HEK293 (cell line): ENCODE results near the gene COL9A3.
A peak's percentile ranks its signal among the peaks of the same experiment; 100 is the strongest.

Experiments used
- CTCF ChIA-PET: fragments of 350-600 bp; formaldehyde crosslinking; extraction: SDS; loops from one replicate; lab custom pipeline; 2021; ENCODE audit warnings: antibody characterized with exemption; lab: Yijun Ruan, JAX
- POLR2A ChIA-PET: fragments of 300-600 bp; formaldehyde crosslinking; extraction: SDS; loops from one replicate; lab custom pipeline; 2020; ENCODE audit warnings: antibody characterized with exemption, inconsistent platforms; lab: Yijun Ruan, JAX
- H3K27ac ChIP-seq: fragments of 200-500 bp; sonication (Bioruptor generic); 2 replicates; pipeline ENCODE4 v1.5.1; 2014; ENCODE audit warnings: low read depth, low read length, control low read depth, inconsistent platforms; ENCODE audit errors: extremely low read depth
- H3K36me3 ChIP-seq, 2 experiments: fragments of 200-500 bp in 1 of 2; sonication (Bioruptor generic) in 1 of 2; 1 replicate in 1 of 2; 2 replicates in 1 of 2; pipeline ENCODE4 v1.5.1; 2014 to 2017; ENCODE audit warnings: inconsistent platforms in 2 of 2, low read length in 2 of 2; ENCODE audit not compliant: control insufficient read depth in 2 of 2, insufficient read depth in 1 of 2
- H3K4me1 ChIP-seq: fragments of 200-500 bp; sonication (Bioruptor generic); 2 replicates; pipeline ENCODE4 v1.5.1; 2014; ENCODE audit warnings: mild to moderate bottlenecking, low read length, inconsistent platforms; ENCODE audit not compliant: control insufficient read depth, insufficient read depth
- H3K4me3 ChIP-seq: 2 replicates; pipeline ENCODE4 v1.5.1; 2011; ENCODE audit warnings: low read depth, mild to moderate bottlenecking, control low read depth, low read length, moderate library complexity
- H3K9me3 ChIP-seq: fragments of 200-500 bp; sonication (Bioruptor generic); 2 replicates; pipeline ENCODE4 v1.5.1; 2014; ENCODE audit warnings: low read depth, low read length, inconsistent platforms; ENCODE audit not compliant: control insufficient read depth, insufficient read depth
- OVOL3 ChIP-seq: fragments of 450-650 bp; formaldehyde crosslinking; IDR thresholded peaks from 2 replicates; pipeline ENCODE4 v1.5.1; 2016; ENCODE audit warnings: missing biosample characterization, missing genetic modification characterization
- WT1 ChIP-seq: fragments of 450-650 bp; formaldehyde crosslinking; IDR thresholded peaks from 2 replicates; pipeline ENCODE4 v1.5.1; 2016; ENCODE audit warnings: missing biosample characterization, missing genetic modification characterization
- ZNF10 ChIP-seq: fragments of 450-650 bp; formaldehyde crosslinking; IDR thresholded peaks from 2 replicates; pipeline ENCODE4 v1.5.1; 2017; ENCODE audit warnings: missing biosample characterization, missing genetic modification characterization
- ZNF114 ChIP-seq: fragments of 450-650 bp; formaldehyde crosslinking; IDR thresholded peaks from 2 replicates; pipeline ENCODE4 v1.5.0; 2017; ENCODE audit warnings: missing biosample characterization, missing genetic modification characterization
- ZNF140 ChIP-seq: fragments of 450-650 bp; formaldehyde crosslinking; IDR thresholded peaks from 2 replicates; pipeline ENCODE4 v1.5.1; 2016; ENCODE audit warnings: missing biosample characterization, missing genetic modification characterization
- ZNF146 ChIP-seq: fragments of 450-650 bp; formaldehyde crosslinking; IDR thresholded peaks from 2 replicates; pipeline ENCODE4 v1.5.1; 2016; ENCODE audit warnings: missing biosample characterization, missing genetic modification characterization
- ZNF16 ChIP-seq: fragments of 450-650 bp; formaldehyde crosslinking; IDR thresholded peaks from 2 replicates; pipeline ENCODE4 v1.5.1; 2016; ENCODE audit warnings: low read depth, missing biosample characterization, missing genetic modification characterization
- ZNF354C ChIP-seq: fragments of 450-650 bp; formaldehyde crosslinking; IDR thresholded peaks from 2 replicates; pipeline ENCODE4 v1.5.1; 2016; ENCODE audit warnings: missing biosample characterization, missing genetic modification characterization, low read depth, borderline replicate concordance
- ZNF521 ChIP-seq: fragments of 450-650 bp; formaldehyde crosslinking; IDR thresholded peaks from 2 replicates; pipeline ENCODE4 v1.5.1; 2017; ENCODE audit warnings: missing biosample characterization, mild to moderate bottlenecking, missing genetic modification characterization
- ZNF544 ChIP-seq: fragments of 450-650 bp; formaldehyde crosslinking; IDR thresholded peaks from 2 replicates; pipeline ENCODE4 v1.5.0; 2017; ENCODE audit warnings: missing biosample characterization, missing genetic modification characterization
- ZNF600 ChIP-seq: fragments of 450-650 bp; formaldehyde crosslinking; IDR thresholded peaks from 2 replicates; pipeline ENCODE4 v1.5.1; 2016; ENCODE audit warnings: missing biosample characterization, missing genetic modification characterization
- ZNF626 ChIP-seq: fragments of 450-650 bp; sonication (Bioruptor Pico); formaldehyde crosslinking; IDR thresholded peaks from 2 replicates; pipeline ENCODE4 v1.5.1; 2018; ENCODE audit warnings: missing biosample characterization, missing genetic modification characterization, inconsistent platforms
- ZNF792 ChIP-seq: fragments of 450-650 bp; formaldehyde crosslinking; IDR thresholded peaks from 2 replicates; pipeline ENCODE4 v1.5.1; 2016; ENCODE audit warnings: missing biosample characterization, missing genetic modification characterization
- TF ChIP-seq, protein P1 (sequence below): fragments of 450-650 bp; formaldehyde crosslinking; IDR thresholded peaks from 2 replicates; pipeline ENCODE4 v1.5.1; 2016; ENCODE audit warnings: missing biosample characterization, missing genetic modification characterization
- TF ChIP-seq, protein P2 (sequence below): fragments of 450-650 bp; formaldehyde crosslinking; IDR thresholded peaks from 2 replicates; pipeline ENCODE4 v1.5.1; 2016; ENCODE audit warnings: missing biosample characterization, missing genetic modification characterization, borderline replicate concordance
- TF ChIP-seq, protein P3 (sequence below): fragments of 450-650 bp; formaldehyde crosslinking; IDR thresholded peaks from 2 replicates; pipeline ENCODE4 v1.5.1; 2016; ENCODE audit warnings: missing biosample characterization, missing genetic modification characterization
- TF ChIP-seq, protein P4 (sequence below): fragments of 450-650 bp; formaldehyde crosslinking; conservative IDR thresholded peaks from 2 replicates; pipeline ENCODE4 v1.5.1; 2016; ENCODE audit warnings: low read depth, missing biosample characterization, missing genetic modification characterization

Gene COL9A3

DNA sequence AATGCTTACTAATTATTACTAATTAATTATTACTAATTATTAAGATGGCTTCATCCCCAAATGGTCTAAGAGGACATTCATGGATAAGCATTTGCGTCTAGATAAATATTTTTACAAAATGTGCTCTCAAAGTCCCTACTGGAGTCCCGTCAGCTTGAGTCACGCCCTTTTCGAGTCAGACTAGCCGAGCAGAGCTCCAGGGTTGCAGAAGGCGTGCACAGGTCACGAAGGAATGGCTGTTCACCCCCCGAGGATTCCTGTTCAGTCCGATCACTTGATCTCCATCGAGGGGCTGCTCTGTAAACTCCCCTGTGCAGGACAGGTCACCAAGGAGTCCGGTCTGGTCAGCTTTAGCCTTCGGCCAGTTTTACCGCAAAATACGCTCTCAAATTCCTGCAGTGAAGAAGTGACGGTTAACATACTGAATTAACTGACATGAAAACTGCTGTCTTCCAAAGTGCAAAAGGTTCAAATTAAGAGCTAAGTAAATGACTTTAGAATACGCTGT, 24.9 kb downstream of the COL9A3 start (continued):
- TF ChIP-seq, protein P1, sequence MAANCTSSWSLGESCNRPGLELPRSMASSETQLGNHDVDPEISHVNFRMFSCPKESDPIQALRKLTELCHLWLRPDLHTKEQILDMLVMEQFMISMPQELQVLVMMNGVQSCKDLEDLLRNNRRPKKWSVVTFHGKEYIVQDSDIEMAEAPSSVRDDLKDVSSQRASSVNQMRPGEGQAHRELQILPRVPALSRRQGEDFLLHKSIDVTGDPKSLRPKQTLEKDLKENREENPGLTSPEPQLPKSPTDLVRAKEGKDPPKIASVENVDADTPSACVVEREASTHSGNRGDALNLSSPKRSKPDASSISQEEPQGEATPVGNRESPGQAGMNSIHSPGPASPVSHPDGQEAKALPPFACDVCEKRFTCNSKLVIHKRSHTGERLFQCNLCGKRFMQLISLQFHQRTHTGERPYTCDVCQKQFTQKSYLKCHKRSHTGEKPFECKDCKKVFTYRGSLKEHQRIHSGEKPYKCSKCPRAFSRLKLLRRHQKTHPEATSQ (tag by site-specific recombination), result no peak

DNA sequence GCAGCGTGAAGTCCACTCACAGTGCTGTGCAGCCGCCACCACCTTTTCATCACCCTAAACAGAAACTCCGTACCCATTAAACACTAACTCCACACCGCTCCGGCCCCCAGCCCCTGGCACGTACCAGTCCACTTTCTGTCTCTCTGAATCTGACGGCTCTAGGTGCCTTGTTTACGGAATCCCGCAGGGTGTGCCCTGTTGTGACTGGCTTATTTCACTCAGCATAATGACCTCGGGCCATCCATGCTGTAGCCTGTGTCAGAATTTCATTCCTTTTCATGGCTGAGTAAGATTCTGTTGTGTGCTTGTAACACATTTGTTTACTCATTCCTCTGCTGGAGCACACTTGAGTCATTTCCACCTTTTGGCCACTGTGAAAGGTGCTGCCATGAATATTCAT, 26.8 kb downstream of the COL9A3 start:
- TF ChIP-seq ZNF146 (tag by site-specific recombination) (peak; percentile 78), ZNF600 (tag by site-specific recombination) (peak; percentile 56), ZNF10 (tag by site-specific recombination) (no peak)
- TF ChIP-seq, protein P2, sequence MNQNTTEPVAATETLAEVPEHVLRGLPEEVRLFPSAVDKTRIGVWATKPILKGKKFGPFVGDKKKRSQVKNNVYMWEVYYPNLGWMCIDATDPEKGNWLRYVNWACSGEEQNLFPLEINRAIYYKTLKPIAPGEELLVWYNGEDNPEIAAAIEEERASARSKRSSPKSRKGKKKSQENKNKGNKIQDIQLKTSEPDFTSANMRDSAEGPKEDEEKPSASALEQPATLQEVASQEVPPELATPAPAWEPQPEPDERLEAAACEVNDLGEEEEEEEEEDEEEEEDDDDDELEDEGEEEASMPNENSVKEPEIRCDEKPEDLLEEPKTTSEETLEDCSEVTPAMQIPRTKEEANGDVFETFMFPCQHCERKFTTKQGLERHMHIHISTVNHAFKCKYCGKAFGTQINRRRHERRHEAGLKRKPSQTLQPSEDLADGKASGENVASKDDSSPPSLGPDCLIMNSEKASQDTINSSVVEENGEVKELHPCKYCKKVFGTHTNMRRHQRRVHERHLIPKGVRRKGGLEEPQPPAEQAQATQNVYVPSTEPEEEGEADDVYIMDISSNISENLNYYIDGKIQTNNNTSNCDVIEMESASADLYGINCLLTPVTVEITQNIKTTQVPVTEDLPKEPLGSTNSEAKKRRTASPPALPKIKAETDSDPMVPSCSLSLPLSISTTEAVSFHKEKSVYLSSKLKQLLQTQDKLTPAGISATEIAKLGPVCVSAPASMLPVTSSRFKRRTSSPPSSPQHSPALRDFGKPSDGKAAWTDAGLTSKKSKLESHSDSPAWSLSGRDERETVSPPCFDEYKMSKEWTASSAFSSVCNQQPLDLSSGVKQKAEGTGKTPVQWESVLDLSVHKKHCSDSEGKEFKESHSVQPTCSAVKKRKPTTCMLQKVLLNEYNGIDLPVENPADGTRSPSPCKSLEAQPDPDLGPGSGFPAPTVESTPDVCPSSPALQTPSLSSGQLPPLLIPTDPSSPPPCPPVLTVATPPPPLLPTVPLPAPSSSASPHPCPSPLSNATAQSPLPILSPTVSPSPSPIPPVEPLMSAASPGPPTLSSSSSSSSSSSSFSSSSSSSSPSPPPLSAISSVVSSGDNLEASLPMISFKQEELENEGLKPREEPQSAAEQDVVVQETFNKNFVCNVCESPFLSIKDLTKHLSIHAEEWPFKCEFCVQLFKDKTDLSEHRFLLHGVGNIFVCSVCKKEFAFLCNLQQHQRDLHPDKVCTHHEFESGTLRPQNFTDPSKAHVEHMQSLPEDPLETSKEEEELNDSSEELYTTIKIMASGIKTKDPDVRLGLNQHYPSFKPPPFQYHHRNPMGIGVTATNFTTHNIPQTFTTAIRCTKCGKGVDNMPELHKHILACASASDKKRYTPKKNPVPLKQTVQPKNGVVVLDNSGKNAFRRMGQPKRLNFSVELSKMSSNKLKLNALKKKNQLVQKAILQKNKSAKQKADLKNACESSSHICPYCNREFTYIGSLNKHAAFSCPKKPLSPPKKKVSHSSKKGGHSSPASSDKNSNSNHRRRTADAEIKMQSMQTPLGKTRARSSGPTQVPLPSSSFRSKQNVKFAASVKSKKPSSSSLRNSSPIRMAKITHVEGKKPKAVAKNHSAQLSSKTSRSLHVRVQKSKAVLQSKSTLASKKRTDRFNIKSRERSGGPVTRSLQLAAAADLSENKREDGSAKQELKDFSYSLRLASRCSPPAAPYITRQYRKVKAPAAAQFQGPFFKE (tag by site-specific recombination), result no peak
- CTCF ChIA-PET, result no interaction called here
- Histone ChIP-seq H3K27ac (no peak overlapping the region), H3K9me3 (no peaks in the 10 kb centered on the region), H3K4me1 (no peaks in the 10 kb centered on the region), H3K4me3 (no peak overlapping the region), H3K36me3 (peaks cover 0 to 37% of the 10 kb centered on the region in 2 experiments; a peak in 2 of 3 replicates)
- POLR2A ChIA-PET, result no interaction called here

DNA sequence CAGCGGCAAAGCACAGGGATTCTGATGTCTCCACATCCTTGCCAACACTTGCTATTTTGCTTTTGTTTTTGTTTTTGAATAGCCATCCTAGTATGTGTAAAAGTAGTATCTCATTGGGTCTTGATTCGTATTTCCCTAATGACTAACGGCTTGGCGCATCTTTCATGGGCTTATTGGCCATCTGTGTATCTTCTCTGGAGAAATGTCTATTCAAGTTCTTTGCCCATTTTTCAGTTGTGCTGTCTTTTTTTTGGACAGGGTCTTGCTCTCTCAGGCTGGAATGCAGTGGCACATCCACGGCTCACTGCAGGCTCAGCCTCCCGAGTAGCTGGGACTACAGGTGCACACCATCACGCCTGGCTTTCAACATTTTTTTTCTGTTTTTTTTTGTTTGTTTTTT, 27.3 kb downstream of the COL9A3 start:
- ChIA-PET POLR2A (no interaction called here), CTCF (interaction anchor here (0.7 kb wide), 3 partner anchors 9 to 339 kb away, joined by 3 to 5 read pairs (median 4); no protein-coding TSS in a partner anchor)
- Histone ChIP-seq H3K4me1 (no peaks in the 10 kb centered on the region), H3K9me3 (no peaks in the 10 kb centered on the region), H3K27ac (no peak overlapping the region), H3K4me3 (no peak overlapping the region), H3K36me3 (peaks cover 0 to 36% of the 10 kb centered on the region in 2 experiments; a peak in 2 of 3 replicates)
- TF ChIP-seq, protein P3, sequence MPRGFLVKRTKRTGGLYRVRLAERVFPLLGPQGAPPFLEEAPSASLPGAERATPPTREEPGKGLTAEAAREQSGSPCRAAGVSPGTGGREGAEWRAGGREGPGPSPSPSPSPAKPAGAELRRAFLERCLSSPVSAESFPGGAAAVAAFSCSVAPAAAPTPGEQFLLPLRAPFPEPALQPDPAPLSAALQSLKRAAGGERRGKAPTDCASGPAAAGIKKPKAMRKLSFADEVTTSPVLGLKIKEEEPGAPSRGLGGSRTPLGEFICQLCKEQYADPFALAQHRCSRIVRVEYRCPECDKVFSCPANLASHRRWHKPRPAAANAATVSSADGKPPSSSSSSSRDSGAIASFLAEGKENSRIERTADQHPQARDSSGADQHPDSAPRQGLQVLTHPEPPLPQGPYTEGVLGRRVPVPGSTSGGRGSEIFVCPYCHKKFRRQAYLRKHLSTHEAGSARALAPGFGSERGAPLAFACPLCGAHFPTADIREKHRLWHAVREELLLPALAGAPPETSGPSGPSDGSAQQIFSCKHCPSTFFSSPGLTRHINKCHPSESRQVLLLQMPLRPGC (tag by site-specific recombination), result no peak
- TF ChIP-seq ZNF544 (no peak), ZNF792 (tag by site-specific recombination) (no peak), ZNF354C (no peak), ZNF16 (tag by site-specific recombination) (no peak), WT1 (tag by site-specific recombination) (no peak), ZNF114 (no peak), OVOL3 (no peak), ZNF626 (no peak), ZNF140 (no peak), ZNF521 (no peak)
- TF ChIP-seq, protein P4, sequence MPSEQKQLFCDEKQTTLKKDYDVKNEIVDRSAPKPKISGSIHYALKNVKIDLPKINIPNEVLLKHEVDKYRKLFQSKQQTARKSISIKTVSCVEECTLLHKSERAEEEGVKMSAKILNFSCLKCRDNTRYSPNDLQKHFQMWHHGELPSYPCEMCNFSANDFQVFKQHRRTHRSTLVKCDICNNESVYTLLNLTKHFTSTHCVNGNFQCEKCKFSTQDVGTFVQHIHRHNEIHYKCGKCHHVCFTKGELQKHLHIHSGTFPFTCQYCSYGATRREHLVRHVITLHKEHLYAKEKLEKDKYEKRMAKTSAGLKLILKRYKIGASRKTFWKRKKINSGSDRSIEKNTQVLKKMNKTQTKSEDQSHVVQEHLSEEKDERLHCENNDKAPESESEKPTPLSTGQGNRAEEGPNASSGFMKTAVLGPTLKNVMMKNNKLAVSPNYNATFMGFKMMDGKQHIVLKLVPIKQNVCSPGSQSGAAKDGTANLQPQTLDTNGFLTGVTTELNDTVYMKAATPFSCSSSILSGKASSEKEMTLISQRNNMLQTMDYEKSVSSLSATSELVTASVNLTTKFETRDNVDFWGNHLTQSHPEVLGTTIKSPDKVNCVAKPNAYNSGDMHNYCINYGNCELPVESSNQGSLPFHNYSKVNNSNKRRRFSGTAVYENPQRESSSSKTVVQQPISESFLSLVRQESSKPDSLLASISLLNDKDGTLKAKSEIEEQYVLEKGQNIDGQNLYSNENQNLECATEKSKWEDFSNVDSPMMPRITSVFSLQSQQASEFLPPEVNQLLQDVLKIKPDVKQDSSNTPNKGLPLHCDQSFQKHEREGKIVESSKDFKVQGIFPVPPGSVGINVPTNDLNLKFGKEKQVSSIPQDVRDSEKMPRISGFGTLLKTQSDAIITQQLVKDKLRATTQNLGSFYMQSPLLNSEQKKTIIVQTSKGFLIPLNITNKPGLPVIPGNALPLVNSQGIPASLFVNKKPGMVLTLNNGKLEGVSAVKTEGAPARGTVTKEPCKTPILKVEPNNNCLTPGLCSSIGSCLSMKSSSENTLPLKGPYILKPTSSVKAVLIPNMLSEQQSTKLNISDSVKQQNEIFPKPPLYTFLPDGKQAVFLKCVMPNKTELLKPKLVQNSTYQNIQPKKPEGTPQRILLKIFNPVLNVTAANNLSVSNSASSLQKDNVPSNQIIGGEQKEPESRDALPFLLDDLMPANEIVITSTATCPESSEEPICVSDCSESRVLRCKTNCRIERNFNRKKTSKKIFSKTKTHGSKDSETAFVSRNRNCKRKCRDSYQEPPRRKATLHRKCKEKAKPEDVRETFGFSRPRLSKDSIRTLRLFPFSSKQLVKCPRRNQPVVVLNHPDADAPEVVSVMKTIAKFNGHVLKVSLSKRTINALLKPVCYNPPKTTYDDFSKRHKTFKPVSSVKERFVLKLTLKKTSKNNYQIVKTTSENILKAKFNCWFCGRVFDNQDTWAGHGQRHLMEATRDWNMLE (tag by site-specific recombination), result no peak
